SK-N-SH (cell line): ENCODE measurements around the gene MAST1. TPM values are rescaled to one million over a fixed set of nuclear protein-coding genes. Genes with fewer than 3 reads are reported as not detected.

Experiments used
- CTCF ChIA-PET: fragments of 300-600, 350-600 bp; formaldehyde crosslinking; extraction: SDS; loops from one replicate; lab custom pipeline; 2021; lab: Yijun Ruan, JAX
- POLR2A ChIA-PET: fragments of 350-600 bp; sonication (Branson Sonifier 250); formaldehyde crosslinking; extraction: SDS; loops from one replicate; lab custom pipeline; 2020; ENCODE audit warnings: antibody characterized with exemption, inconsistent platforms; lab: Yijun Ruan, JAX
- DNase-seq: peaks from one replicate; pipeline ENCODE4 v3.0.0; 2012
- H2AFZ ChIP-seq: fragments of 200-600 bp; sonication (generic); 2 replicates; pipeline ENCODE4 v1.8.1; 2016; ENCODE audit warnings: antibody characterized with exemption, mild to moderate bottlenecking, low read depth
- H3F3A ChIP-seq: fragments of 200-600 bp; sonication (generic); replicated peaks from 2 replicates; pipeline ENCODE3; 2016; ENCODE audit warnings: antibody characterized with exemption, mild to moderate bottlenecking; ENCODE audit not compliant: insufficient read depth
- H3K27ac ChIP-seq, 2 experiments: fragments of 200-500 bp in 1 of 2; fragments of 200-600 bp in 1 of 2; sonication (Bioruptor generic) in 1 of 2; sonication (generic), shearing (Covaris generic) in 1 of 2; 2 replicates each; pipeline versions ENCODE4 v1.5.1 to v1.6.1; 2014 to 2016; ENCODE audit warnings: low read depth in 2 of 2, inconsistent platforms in 1 of 2, low read length in 1 of 2, mild to moderate bottlenecking in 1 of 2, mixed read lengths in 1 of 2
- H3K27me3 ChIP-seq: fragments of 200-600 bp; sonication (generic), shearing (Covaris generic); 2 replicates; pipeline ENCODE4 v1.6.1; 2016; ENCODE audit warnings: mixed run types; ENCODE audit not compliant: insufficient read depth
- H3K36me3 ChIP-seq, 2 experiments: fragments of 200-500 bp in 1 of 2; fragments of 200-600 bp in 1 of 2; sonication (Bioruptor generic) in 1 of 2; sonication (generic) in 1 of 2; replicated peaks in 1 of 2; 2 replicates each; pipeline versions ENCODE3 to v1.5.1; 2014 to 2016; ENCODE audit warnings: low read length in 1 of 2, mild to moderate bottlenecking in 1 of 2; ENCODE audit not compliant: insufficient read depth in 2 of 2, control insufficient read depth in 1 of 2
- H3K4me1 ChIP-seq, 2 experiments: fragments of 200-500 bp in 1 of 2; fragments of 200-600 bp in 1 of 2; sonication (Bioruptor generic) in 1 of 2; sonication (generic), shearing (Covaris generic) in 1 of 2; 2 replicates each; pipeline versions ENCODE4 v1.5.1 to v1.6.1; 2014 to 2016; ENCODE audit warnings: low read depth in 1 of 2, low read length in 1 of 2, mixed run types in 1 of 2; ENCODE audit not compliant: insufficient read depth in 2 of 2, control insufficient read depth in 1 of 2
- H3K4me2 ChIP-seq: fragments of 200-600 bp; sonication (generic), shearing (Covaris generic); 2 replicates; pipeline ENCODE4 v1.6.1; 2017; ENCODE audit warnings: mixed run types
- H3K4me3 ChIP-seq, 2 experiments: fragments of 200-500 bp in 1 of 2; fragments of 200-600 bp in 1 of 2; sonication (Bioruptor generic) in 1 of 2; sonication (generic), shearing (Covaris generic) in 1 of 2; 2 replicates each; pipeline versions ENCODE4 v1.5.1 to v1.8.1; 2014 to 2016; ENCODE audit warnings: low read depth in 2 of 2, inconsistent platforms in 1 of 2, low read length in 1 of 2, mild to moderate bottlenecking in 1 of 2, mixed read lengths in 1 of 2, moderate library complexity in 1 of 2
- H3K79me2 ChIP-seq: fragments of 200-600 bp; sonication (generic); 2 replicates; pipeline ENCODE4 v1.8.1; 2017; ENCODE audit warnings: mild to moderate bottlenecking; ENCODE audit not compliant: insufficient read depth
- H3K9ac ChIP-seq: fragments of 200-600 bp; sonication (generic); 2 replicates; pipeline ENCODE4 v1.6.1; 2017; ENCODE audit warnings: mixed run types
- H3K9me2 ChIP-seq: fragments of 200-600 bp; sonication (generic); 2 replicates; pipeline ENCODE4 v1.6.1; 2017; ENCODE audit warnings: mixed run types
- H3K9me3 ChIP-seq: fragments of 200-600 bp; sonication (generic); 2 replicates; pipeline ENCODE4 v1.6.1; 2017; ENCODE audit warnings: mixed run types, mild to moderate bottlenecking, moderate library complexity
- H4K20me1 ChIP-seq: fragments of 200-600 bp; sonication (generic); 2 replicates; pipeline ENCODE4 v1.6.1; 2017; ENCODE audit warnings: mild to moderate bottlenecking, mixed run types; ENCODE audit not compliant: insufficient read depth
- EP300 ChIP-seq, 2 experiments: IDR thresholded peaks; 2 replicates each; pipeline versions ENCODE4 v1.4.0 to v1.6.1; 2012; ENCODE audit warnings: borderline replicate concordance in 1 of 2, low read depth in 1 of 2, low read length in 1 of 2
- EZH2phosphoT487 ChIP-seq: fragments of 200-600 bp; sonication (generic); IDR thresholded peaks from 2 replicates; pipeline ENCODE4 v1.6.1; 2017; ENCODE audit warnings: low read depth, mixed run types, mild to moderate bottlenecking, antibody characterized with exemption, moderate library complexity, borderline replicate concordance
- FOXM1 ChIP-seq: IDR thresholded peaks from 2 replicates; pipeline ENCODE4 v1.4.0; 2012; ENCODE audit warnings: low read depth, mild to moderate bottlenecking
- GABPA ChIP-seq: IDR thresholded peaks from 2 replicates; pipeline ENCODE4 v1.4.0; 2012; ENCODE audit warnings: low read depth, mild to moderate bottlenecking
- GATA2 ChIP-seq: sonication (generic); formaldehyde crosslinking; IDR thresholded peaks from 2 replicates; pipeline ENCODE4 v1.5.0; 2020; ENCODE audit warnings: mild to moderate bottlenecking, missing genetic modification reagents
- JUND ChIP-seq: IDR thresholded peaks from 2 replicates; pipeline ENCODE4 v1.4.0; 2012
- MEF2A ChIP-seq: IDR thresholded peaks from 2 replicates; pipeline ENCODE4 v1.4.0; 2012; ENCODE audit warnings: low read depth, borderline replicate concordance
- MXI1 ChIP-seq: IDR thresholded peaks from 2 replicates; pipeline ENCODE4 v1.6.1; 2012; ENCODE audit warnings: mild to moderate bottlenecking, low read depth, low read length, improper control_type of control experiment
- NFIC ChIP-seq: IDR thresholded peaks from 2 replicates; pipeline ENCODE4 v1.4.0; 2012; ENCODE audit warnings: borderline replicate concordance
- POLR2AphosphoS5 ChIP-seq: IDR thresholded peaks from 2 replicates; pipeline ENCODE4 v1.6.1; 2012; ENCODE audit warnings: low read depth, low read length
- RAD21 ChIP-seq: IDR thresholded peaks from 2 replicates; pipeline ENCODE4 v1.6.1; 2012; ENCODE audit warnings: mild to moderate bottlenecking, low read length
- RCOR1 ChIP-seq: fragments of 150-350 bp; IDR thresholded peaks from 2 replicates; pipeline ENCODE4 v1.6.1; 2017; ENCODE audit warnings: antibody characterized with exemption, low read length
- RFX5 ChIP-seq: IDR thresholded peaks from 2 replicates; pipeline ENCODE4 v1.6.1; 2012; ENCODE audit warnings: mild to moderate bottlenecking, improper control_type of control experiment, low read length
- TCF12 ChIP-seq: IDR thresholded peaks from 2 replicates; pipeline ENCODE4 v1.4.0; 2012
- TEAD4 ChIP-seq: IDR thresholded peaks from 2 replicates; pipeline ENCODE4 v1.4.0; 2012; ENCODE audit warnings: mild to moderate bottlenecking, borderline replicate concordance; ENCODE audit not compliant: insufficient read depth
- YY1 ChIP-seq: IDR thresholded peaks from 2 replicates; pipeline ENCODE4 v1.4.0; 2012; ENCODE audit warnings: low read depth, mild to moderate bottlenecking
- WGBS: methylation state at CpG from one replicate; pipeline ENCODE4 v1.1.6; 2017; ENCODE audit warnings: low lambda C conversion rate; 5-methylcytosine and 5-hydroxymethylcytosine counted together
- polyA plus RNA-seq, 3 experiments: library from polyadenylated mRNA; depleted of rRNA; stranded (reverse); fragments of >200 nt; gene quantifications; 2 replicates each; pipeline ENCODE4 v1.2.3, GENCODE V29; 2012
- TF ChIP-seq, protein P1 (sequence below): IDR thresholded peaks from 2 replicates; pipeline ENCODE4 v1.4.0; 2012; ENCODE audit warnings: low read depth
- TF ChIP-seq, protein P2 (sequence below): fragments of 150-350 bp; IDR thresholded peaks from 2 replicates; pipeline ENCODE4 v1.6.1; 2017; ENCODE audit warnings: antibody characterized with exemption, low read length, low read depth, borderline replicate concordance
- TF ChIP-seq, protein P3 (sequence below): IDR thresholded peaks from 2 replicates; pipeline ENCODE4 v1.4.0; 2012; ENCODE audit warnings: low read depth, borderline replicate concordance
- TF ChIP-seq, protein P4 (sequence below): IDR thresholded peaks from 2 replicates; pipeline ENCODE4 v1.6.1; 2012; ENCODE audit warnings: mild to moderate bottlenecking, low read depth, low read length, moderate library complexity
- TF ChIP-seq, protein P5 (sequence below): IDR thresholded peaks from 2 replicates; pipeline ENCODE4; 2012

MAST1 gene
- polyA plus RNA-seq, 1 of the 3 experiments (the other 2 are of a cell fraction), result 9.7 TPM

DNA sequence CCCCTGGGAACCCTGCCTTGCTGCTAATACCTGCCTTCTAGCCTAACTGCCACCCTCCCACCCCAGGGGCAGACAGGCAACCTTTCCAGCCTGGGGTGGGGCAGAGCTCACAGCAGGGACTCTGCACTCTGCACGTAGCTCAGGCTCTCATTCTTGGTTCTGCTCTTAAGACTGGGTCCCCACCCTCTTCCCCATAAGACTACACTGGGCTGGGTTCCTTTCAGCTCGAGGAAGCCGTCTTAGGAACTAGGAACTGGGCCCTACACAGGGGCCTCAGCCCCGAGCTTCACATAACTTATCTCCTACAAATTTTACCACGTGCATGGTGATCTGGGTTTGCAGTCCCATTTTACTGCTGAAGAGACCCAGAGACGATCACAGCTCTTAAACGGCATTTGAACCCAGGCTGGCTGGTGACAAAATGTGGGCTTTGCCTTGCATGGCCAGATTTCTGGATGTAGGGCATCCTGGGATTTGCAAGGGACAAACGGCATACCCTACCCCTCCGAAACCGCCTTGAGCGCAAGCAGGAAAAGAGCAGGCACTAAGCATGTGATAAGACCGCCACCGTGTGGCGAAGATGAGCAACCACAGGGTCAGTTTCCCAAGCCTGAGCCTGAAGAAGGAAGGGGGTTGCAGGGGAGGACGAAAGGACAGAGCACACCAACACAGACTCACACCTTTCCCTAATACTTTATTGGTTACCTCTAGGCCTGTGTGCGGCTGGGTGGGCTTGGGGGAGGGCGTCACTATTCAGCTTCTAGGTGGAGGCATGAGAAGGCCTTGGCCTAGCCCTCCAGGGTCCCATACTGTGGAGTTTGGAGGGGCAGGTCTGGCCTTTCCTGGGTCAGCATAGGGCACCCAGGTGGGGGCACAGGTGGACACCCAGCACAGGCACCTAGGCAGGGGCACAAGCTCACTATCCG, 41.9 kb upstream of the MAST1 start (continued):
- TF ChIP-seq MXI1, result no peak
- peak; percentile 52; the same call in 1 of the 2 replicates for TF ChIP-seq RCOR1
- no peak for TF ChIP-seq JUND
- TF ChIP-seq RAD21, result peak; percentile 99
- TF ChIP-seq, protein P1, sequence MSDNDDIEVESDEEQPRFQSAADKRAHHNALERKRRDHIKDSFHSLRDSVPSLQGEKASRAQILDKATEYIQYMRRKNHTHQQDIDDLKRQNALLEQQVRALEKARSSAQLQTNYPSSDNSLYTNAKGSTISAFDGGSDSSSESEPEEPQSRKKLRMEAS, result no peak
- no peak for TF ChIP-seq MEF2A
- no peak for TF ChIP-seq RFX5
- TF ChIP-seq, protein P2, sequence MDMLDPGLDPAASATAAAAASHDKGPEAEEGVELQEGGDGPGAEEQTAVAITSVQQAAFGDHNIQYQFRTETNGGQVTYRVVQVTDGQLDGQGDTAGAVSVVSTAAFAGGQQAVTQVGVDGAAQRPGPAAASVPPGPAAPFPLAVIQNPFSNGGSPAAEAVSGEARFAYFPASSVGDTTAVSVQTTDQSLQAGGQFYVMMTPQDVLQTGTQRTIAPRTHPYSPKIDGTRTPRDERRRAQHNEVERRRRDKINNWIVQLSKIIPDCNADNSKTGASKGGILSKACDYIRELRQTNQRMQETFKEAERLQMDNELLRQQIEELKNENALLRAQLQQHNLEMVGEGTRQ, result no peak
- TF ChIP-seq, protein P3, sequence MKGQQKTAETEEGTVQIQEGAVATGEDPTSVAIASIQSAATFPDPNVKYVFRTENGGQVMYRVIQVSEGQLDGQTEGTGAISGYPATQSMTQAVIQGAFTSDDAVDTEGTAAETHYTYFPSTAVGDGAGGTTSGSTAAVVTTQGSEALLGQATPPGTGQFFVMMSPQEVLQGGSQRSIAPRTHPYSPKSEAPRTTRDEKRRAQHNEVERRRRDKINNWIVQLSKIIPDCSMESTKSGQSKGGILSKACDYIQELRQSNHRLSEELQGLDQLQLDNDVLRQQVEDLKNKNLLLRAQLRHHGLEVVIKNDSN, result no peak
- no peak for TF ChIP-seq GABPA
- TF ChIP-seq TCF12, result no peak
- TF ChIP-seq GATA2 (CRISPR knock-in tag), result no peak

DNA sequence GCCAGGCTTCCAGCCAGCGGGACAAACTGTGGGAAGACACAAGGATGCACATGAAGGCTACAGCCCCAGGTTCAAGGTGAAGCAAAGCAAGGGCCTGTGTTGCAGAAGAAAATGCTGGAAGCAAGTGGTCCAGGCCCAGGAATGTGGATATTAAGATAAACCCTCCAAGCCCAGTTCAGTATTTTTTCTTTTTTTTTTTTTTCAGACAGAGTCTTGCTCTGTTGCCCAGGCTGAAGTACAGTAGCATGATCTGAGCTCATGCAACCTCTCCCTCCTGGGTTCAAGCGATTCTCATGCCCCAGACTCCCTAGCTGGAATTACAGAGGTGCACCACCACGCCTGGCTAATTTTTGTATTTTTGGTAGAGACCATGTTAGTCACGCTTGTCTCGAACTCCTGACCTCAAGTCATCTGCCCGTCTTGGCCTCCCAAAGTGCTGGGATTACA, 41.2 kb upstream of the MAST1 start:
- Histone ChIP-seq H3F3A (peaks cover 33% of the 10 kb centered on the region), H3K4me1 (peaks cover 9 to 25% of the 10 kb centered on the region in 2 experiments; a peak in 1 of 4 replicates), H3K27me3 (no peaks in the 10 kb centered on the region), H3K36me3 (peaks cover 8 to 10% of the 10 kb centered on the region in 2 experiments), H3K79me2 (peaks cover 21% of the 10 kb centered on the region), H3K27ac (no peak overlapping the region), H3K4me2 (no peak overlapping the region), H3K9ac (no peak overlapping the region)
- ChIA-PET CTCF (interaction anchor here (0.6 to 17.1 kb wide), 15 partner anchors 9 to 308 kb away, joined by 3 to 447 read pairs (median 9); partner anchors contain the start of genes DNASE2, GET3, HOOK2 and RNASEH2A), POLR2A (interaction anchor here (2.3 kb wide), 1 partner anchor 19 kb away, joined by 22 read pairs; no protein-coding TSS in a partner anchor)
- DNase-seq, result no peak
- TF ChIP-seq, protein P4, sequence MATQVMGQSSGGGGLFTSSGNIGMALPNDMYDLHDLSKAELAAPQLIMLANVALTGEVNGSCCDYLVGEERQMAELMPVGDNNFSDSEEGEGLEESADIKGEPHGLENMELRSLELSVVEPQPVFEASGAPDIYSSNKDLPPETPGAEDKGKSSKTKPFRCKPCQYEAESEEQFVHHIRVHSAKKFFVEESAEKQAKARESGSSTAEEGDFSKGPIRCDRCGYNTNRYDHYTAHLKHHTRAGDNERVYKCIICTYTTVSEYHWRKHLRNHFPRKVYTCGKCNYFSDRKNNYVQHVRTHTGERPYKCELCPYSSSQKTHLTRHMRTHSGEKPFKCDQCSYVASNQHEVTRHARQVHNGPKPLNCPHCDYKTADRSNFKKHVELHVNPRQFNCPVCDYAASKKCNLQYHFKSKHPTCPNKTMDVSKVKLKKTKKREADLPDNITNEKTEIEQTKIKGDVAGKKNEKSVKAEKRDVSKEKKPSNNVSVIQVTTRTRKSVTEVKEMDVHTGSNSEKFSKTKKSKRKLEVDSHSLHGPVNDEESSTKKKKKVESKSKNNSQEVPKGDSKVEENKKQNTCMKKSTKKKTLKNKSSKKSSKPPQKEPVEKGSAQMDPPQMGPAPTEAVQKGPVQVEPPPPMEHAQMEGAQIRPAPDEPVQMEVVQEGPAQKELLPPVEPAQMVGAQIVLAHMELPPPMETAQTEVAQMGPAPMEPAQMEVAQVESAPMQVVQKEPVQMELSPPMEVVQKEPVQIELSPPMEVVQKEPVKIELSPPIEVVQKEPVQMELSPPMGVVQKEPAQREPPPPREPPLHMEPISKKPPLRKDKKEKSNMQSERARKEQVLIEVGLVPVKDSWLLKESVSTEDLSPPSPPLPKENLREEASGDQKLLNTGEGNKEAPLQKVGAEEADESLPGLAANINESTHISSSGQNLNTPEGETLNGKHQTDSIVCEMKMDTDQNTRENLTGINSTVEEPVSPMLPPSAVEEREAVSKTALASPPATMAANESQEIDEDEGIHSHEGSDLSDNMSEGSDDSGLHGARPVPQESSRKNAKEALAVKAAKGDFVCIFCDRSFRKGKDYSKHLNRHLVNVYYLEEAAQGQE, result no peak
- no peak for TF ChIP-seq JUND
- TF ChIP-seq FOXM1, result no peak
- no peak for TF ChIP-seq TCF12
- TF ChIP-seq EZH2phosphoT487, result no peak
- TF ChIP-seq RAD21, result no peak
- TF ChIP-seq, protein P5, sequence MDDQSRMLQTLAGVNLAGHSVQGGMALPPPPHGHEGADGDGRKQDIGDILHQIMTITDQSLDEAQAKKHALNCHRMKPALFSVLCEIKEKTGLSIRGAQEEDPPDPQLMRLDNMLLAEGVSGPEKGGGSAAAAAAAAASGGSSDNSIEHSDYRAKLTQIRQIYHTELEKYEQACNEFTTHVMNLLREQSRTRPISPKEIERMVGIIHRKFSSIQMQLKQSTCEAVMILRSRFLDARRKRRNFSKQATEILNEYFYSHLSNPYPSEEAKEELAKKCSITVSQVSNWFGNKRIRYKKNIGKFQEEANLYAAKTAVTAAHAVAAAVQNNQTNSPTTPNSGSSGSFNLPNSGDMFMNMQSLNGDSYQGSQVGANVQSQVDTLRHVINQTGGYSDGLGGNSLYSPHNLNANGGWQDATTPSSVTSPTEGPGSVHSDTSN, result no peak
- no peak for TF ChIP-seq POLR2AphosphoS5
- no peak for TF ChIP-seq EP300 (IDR thresholded peaks at IDR 0.05; ENCODE audit: borderline replicate concordance in 1 of 2, low read depth in 1 of 2, low read length in 1 of 2)
- TF ChIP-seq NFIC, result no peak
- no peak for TF ChIP-seq TEAD4
- TF ChIP-seq MEF2A, result no peak
- no peak for TF ChIP-seq YY1
- TF ChIP-seq, all 33 proteins: peak for 0
- Histone ChIP-seq H3K4me3 (no peak overlapping the region), H4K20me1 (peaks cover 10% of the 10 kb centered on the region), H2AFZ (no peak overlapping the region), H3K9me2 (no peaks in the 10 kb centered on the region), H3K9me3 (no peaks in the 10 kb centered on the region)
- 92% methylated on average over 6 of the region's 6 CpGs for WGBS
